ENCODE data around the gene ARHGAP12.
A peak's percentile ranks its signal among the peaks of the same experiment; 100 is the strongest.

Gene ARHGAP12

GRCh38 chr10:31762316-31762715 is 166.3 kb downstream of the ARHGAP12 start:
- DNase-seq: no peak

- DNase-seq: no peak
These were observed 167.5 kb downstream of the ARHGAP12 start for GRCh38 chr10:31761156-31761555.

- no peak for DNase-seq
These were observed 168.0 kb downstream of the ARHGAP12 start for GRCh38 chr10:31760674-31761081.

- DNase-seq: peak; percentile 81
These were observed 168.6 kb downstream of the ARHGAP12 start for GRCh38 chr10:31759799-31760626.

- DNase-seq: peak; percentile 14
These were observed 169.4 kb downstream of the ARHGAP12 start for GRCh38 chr10:31759124-31759798.

GRCh38 chr10:31758495-31758894 is 170.1 kb downstream of the ARHGAP12 start:
- no peak for DNase-seq

- peak; percentile 55 for DNase-seq
These were observed 170.8 kb downstream of the ARHGAP12 start for GRCh38 chr10:31757831-31758230.

GRCh38 chr10:31757386-31757791 is 171.2 kb downstream of the ARHGAP12 start:
- peak; percentile 78 for DNase-seq

GRCh38 chr10:31756729-31757110 is 171.9 kb downstream of the ARHGAP12 start:
- no peak for DNase-seq

GRCh38 chr10:31756101-31756728 is 172.4 kb downstream of the ARHGAP12 start:
- no peak for DNase-seq
